Measurements from ENCODE around the gene PLEKHM3. TPM values are rescaled to one million over a fixed set of nuclear protein-coding genes. Genes with fewer than 3 reads are reported as not detected.

The PLEKHM3 gene
- total RNA-seq, 1 donor from 2014 or later, result 12.5 TPM

DNA sequence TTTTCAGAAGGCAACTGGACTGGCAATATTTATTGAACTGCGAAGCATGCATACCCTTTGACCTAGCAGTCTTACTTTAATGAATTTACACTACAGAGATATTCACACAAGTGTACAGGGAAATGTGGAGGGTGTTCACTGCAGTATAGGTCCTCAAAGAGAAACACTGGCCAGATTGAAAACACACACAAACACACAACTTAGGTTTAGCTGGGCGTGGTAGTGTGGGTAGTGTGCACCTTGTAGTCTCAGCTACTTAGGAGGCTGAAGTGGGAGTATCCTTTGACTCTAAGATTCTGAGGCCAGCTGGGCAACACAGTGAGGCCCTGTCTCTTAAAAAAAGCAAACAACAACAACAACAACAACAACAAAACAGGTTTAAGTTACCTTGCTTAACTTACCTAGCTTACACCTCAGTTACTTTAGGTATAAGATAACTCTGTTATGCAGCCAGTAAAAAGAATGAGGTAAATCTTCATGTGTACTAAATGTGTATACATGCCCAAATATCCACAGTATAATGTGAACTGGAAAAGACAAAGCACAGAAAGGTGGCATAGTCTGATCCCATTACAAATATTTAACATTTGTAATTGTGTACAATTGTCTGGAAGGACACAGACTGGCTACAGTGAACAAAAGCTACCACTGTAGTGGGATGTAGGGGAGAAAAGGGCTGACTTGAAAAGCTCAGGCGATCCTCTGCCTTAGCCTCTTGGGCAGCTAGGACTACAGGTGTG lies 149.7 kb downstream of the PLEKHM3 start:
- Mint-ChIP-seq H3K4me3 (ENCODE audit: unreplicated experiment) (no peak overlapping the region), H3K36me3 (ENCODE audit: unreplicated experiment) (no peaks in the 10 kb centered on the region), H3K27me3 (ENCODE audit: unreplicated experiment) (no peaks in the 10 kb centered on the region), H3K4me1 (ENCODE audit: unreplicated experiment) (peaks cover 38% of the 10 kb centered on the region), H3K9me3 (ENCODE audit: unreplicated experiment) (peaks cover 4% of the 10 kb centered on the region), H3K27ac (ENCODE audit: unreplicated experiment) (no peak overlapping the region)
- DNase-seq (ENCODE audit: extremely low spot score, unreplicated experiment), result no peak
- TF ChIP-seq, protein P1, sequence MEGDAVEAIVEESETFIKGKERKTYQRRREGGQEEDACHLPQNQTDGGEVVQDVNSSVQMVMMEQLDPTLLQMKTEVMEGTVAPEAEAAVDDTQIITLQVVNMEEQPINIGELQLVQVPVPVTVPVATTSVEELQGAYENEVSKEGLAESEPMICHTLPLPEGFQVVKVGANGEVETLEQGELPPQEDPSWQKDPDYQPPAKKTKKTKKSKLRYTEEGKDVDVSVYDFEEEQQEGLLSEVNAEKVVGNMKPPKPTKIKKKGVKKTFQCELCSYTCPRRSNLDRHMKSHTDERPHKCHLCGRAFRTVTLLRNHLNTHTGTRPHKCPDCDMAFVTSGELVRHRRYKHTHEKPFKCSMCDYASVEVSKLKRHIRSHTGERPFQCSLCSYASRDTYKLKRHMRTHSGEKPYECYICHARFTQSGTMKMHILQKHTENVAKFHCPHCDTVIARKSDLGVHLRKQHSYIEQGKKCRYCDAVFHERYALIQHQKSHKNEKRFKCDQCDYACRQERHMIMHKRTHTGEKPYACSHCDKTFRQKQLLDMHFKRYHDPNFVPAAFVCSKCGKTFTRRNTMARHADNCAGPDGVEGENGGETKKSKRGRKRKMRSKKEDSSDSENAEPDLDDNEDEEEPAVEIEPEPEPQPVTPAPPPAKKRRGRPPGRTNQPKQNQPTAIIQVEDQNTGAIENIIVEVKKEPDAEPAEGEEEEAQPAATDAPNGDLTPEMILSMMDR (IDR thresholded peaks at IDR 0.05), result no peak

DNA sequence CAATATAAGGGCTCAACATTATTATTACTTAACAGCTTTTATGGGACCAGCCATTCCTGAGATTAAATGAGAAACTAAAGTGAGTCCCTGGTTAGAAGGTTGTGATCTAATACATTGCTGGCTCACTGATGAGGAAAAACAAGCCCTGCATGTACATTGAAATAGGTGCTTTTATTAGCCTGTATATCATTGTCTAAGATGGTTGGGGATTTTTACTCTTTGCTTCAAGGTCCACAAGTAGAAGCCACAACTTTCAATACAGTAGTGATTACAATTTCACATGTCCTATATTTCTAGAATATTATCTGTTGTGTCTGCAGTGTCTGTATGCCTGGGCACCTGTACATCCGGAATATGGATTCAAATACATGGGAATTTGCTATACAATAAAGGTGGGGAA lies 151.5 kb downstream of the PLEKHM3 start:
- no peaks in the 10 kb centered on the region for H3K36me3 Mint-ChIP-seq (ENCODE audit: unreplicated experiment)
- H3K27ac Mint-ChIP-seq (ENCODE audit: unreplicated experiment), result no peak overlapping the region
- peaks cover 4% of the 10 kb centered on the region for H3K9me3 Mint-ChIP-seq (ENCODE audit: unreplicated experiment)
- TF ChIP-seq, protein P1 (IDR thresholded peaks at IDR 0.05), result no peak
- H3K4me3 Mint-ChIP-seq (ENCODE audit: unreplicated experiment), result no peak overlapping the region
- H3K4me1 Mint-ChIP-seq (ENCODE audit: unreplicated experiment), result peaks cover 40% of the 10 kb centered on the region
- no peaks in the 10 kb centered on the region for H3K27me3 Mint-ChIP-seq (ENCODE audit: unreplicated experiment)
- DNase-seq (ENCODE audit: extremely low spot score, unreplicated experiment), result no peak

DNA sequence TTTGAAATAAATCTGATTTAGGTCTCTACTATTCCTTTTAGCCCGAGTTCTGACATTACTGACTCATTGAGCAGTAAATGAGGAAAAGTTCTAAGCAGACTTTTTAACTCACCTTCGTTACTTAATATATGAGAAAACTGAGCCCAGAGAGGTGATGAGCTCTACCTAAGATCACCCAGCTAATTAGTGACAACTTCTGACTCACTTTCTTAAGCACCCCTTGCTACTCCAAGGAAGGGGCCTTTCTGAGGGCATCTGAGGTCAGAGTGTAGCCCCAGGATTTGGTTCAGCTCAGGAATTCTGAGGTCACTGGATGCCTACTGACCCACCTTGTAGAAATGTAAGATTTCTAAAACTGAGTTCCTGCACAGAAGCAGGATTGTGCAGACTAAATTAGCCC lies 153.4 kb downstream of the PLEKHM3 start:
- H3K4me3 Mint-ChIP-seq (ENCODE audit: unreplicated experiment), result no peak overlapping the region
- peaks cover 4% of the 10 kb centered on the region for H3K9me3 Mint-ChIP-seq (ENCODE audit: unreplicated experiment)
- H3K36me3 Mint-ChIP-seq (ENCODE audit: unreplicated experiment), result peaks cover 2% of the 10 kb centered on the region
- no peaks in the 10 kb centered on the region for H3K27me3 Mint-ChIP-seq (ENCODE audit: unreplicated experiment)
- peaks cover 29% of the 10 kb centered on the region for H3K4me1 Mint-ChIP-seq (ENCODE audit: unreplicated experiment)
- TF ChIP-seq, protein P1 (IDR thresholded peaks at IDR 0.05), result no peak
- no peak for DNase-seq (ENCODE audit: extremely low spot score, unreplicated experiment)
- H3K27ac Mint-ChIP-seq (ENCODE audit: unreplicated experiment), result no peak overlapping the region

DNA sequence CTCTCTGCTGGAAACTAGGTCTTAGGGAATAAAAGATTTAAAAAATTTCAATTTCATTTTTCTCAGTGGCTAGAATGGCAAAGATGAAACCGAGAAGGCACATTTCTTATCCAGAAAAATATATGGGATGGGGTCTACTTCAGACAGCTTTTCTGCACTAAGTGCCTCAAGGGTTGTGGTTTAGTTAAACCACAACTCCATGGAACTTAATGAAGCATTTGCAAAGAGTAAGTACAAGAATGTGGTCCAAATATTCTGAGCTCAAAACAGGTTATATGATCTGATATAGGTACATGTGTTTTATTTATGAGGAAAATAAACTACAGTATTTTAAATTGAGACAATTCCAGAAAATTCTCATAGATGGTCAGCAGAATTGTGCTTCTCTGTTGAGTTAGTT lies 153.8 kb downstream of the PLEKHM3 start:
- peaks cover 2% of the 10 kb centered on the region for H3K36me3 Mint-ChIP-seq (ENCODE audit: unreplicated experiment)

DNA sequence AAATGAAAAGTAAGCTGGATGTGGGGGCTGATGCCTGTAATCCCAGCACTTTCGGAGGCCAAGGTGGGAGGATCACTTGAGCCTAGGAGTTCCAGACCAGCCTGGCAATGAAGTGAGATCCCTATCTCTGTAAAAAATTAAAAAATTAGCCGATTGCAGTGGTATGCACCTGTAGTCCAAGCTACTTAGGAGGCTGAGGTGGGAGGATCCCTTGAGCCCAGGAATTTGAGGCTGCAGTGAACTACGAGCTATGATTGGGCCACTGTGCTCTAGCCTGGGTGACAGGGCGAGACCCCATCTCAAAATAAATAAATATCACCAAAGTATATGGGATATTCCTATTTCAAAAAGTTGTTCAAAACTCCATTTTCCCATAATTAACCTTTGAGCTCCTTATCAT lies 154.5 kb downstream of the PLEKHM3 start:
- DNase-seq (ENCODE audit: extremely low spot score, unreplicated experiment), result no peak
- no peaks in the 10 kb centered on the region for H3K27me3 Mint-ChIP-seq (ENCODE audit: unreplicated experiment)
- H3K4me1 Mint-ChIP-seq (ENCODE audit: unreplicated experiment), result peaks cover 22% of the 10 kb centered on the region
- no peak overlapping the region for H3K4me3 Mint-ChIP-seq (ENCODE audit: unreplicated experiment)
- H3K36me3 Mint-ChIP-seq (ENCODE audit: unreplicated experiment), result peaks cover 2% of the 10 kb centered on the region
- TF ChIP-seq, protein P1 (IDR thresholded peaks at IDR 0.05), result no peak
- H3K27ac Mint-ChIP-seq (ENCODE audit: unreplicated experiment), result no peak overlapping the region
- H3K9me3 Mint-ChIP-seq (ENCODE audit: unreplicated experiment), result peaks cover 4% of the 10 kb centered on the region

More for the DNA sequence above, 153.8 kb downstream of the PLEKHM3 start:
- no peak overlapping the region for H3K27ac Mint-ChIP-seq (ENCODE audit: unreplicated experiment)
- DNase-seq (ENCODE audit: extremely low spot score, unreplicated experiment), result no peak
- peaks cover 4% of the 10 kb centered on the region for H3K9me3 Mint-ChIP-seq (ENCODE audit: unreplicated experiment)
- peaks cover 25% of the 10 kb centered on the region for H3K4me1 Mint-ChIP-seq (ENCODE audit: unreplicated experiment)
- H3K4me3 Mint-ChIP-seq (ENCODE audit: unreplicated experiment), result no peak overlapping the region
- TF ChIP-seq, protein P1 (IDR thresholded peaks at IDR 0.05), result no peak
- no peaks in the 10 kb centered on the region for H3K27me3 Mint-ChIP-seq (ENCODE audit: unreplicated experiment)
